ENCODE measurements around the gene CHST11. TPM values are rescaled to one million over a fixed set of nuclear protein-coding genes. Genes with fewer than 3 reads are reported as not detected.

Gene CHST11
- total and polyA plus RNA-seq, 9 of the 15 experiments (the other 6 are each of a cell fraction or from before 2014, with no cell fraction given) = 2.3 to 38.7 (median 15.0) TPM

GRCh38 chr12:104504146-104504545, 47.4 kb downstream of the CHST11 start:
- FAIRE-seq (no peak), ATAC-seq (no peak), DNase-seq (ENCODE audit: extremely low read depth in 1 of 4, low spot score in 3 of 4) (no peak)
- H3K27ac ChIP-seq (ENCODE audit: extremely low read depth, low read depth, low read length) = no peak overlapping the region
- peaks cover 0 to 5% of the 10 kb centered on the region in 2 experiments; a peak in 1 of 5 replicates for H3K4me1 ChIP-seq (replicated peaks in 1 of 2; ENCODE audit: control insufficient read depth in 2 of 2, insufficient read depth in 2 of 2, low read length in 2 of 2)
- no peak overlapping the region for H3K4me2 ChIP-seq (ENCODE audit: insufficient read depth, low read length)
- H4K20me1 ChIP-seq (replicated peaks; ENCODE audit: control insufficient read depth, insufficient read depth, low read length) = 0 out of 2 replicates have a peak, but pooled peaks cover 8% of the 10 kb centered on the region
- no peak overlapping the region for H3K4me3 ChIP-seq
- no peak overlapping the region for H2AFZ ChIP-seq (ENCODE audit: low read depth, low read length)
- H3K27me3 ChIP-seq (ENCODE audit: control insufficient read depth in 2 of 2, insufficient read depth in 2 of 2, low read length in 2 of 2) = no peaks in the 10 kb centered on the region
- in situ Hi-C loops (cut with MboI) (no loop called here), intact Hi-C loops (cut with micrococcal nuclease) (no loop called here)
- peaks cover 15% of the 10 kb centered on the region; the same call in 2 of the 3 replicates for H3K36me3 ChIP-seq (ENCODE audit: control insufficient read depth, insufficient read depth, low read length)
- peak overlapping the region in 1 of 2 experiments; percentile 15; a peak in 1 of 4 replicates for H3K9ac ChIP-seq (ENCODE audit: insufficient read depth in 1 of 2, low read depth in 2 of 2, low read length in 2 of 2)
- peaks cover 62% of the 10 kb centered on the region for H3K79me2 ChIP-seq (ENCODE audit: control insufficient read depth, insufficient read depth, low read length)
- TF ChIP-seq, protein P1, sequence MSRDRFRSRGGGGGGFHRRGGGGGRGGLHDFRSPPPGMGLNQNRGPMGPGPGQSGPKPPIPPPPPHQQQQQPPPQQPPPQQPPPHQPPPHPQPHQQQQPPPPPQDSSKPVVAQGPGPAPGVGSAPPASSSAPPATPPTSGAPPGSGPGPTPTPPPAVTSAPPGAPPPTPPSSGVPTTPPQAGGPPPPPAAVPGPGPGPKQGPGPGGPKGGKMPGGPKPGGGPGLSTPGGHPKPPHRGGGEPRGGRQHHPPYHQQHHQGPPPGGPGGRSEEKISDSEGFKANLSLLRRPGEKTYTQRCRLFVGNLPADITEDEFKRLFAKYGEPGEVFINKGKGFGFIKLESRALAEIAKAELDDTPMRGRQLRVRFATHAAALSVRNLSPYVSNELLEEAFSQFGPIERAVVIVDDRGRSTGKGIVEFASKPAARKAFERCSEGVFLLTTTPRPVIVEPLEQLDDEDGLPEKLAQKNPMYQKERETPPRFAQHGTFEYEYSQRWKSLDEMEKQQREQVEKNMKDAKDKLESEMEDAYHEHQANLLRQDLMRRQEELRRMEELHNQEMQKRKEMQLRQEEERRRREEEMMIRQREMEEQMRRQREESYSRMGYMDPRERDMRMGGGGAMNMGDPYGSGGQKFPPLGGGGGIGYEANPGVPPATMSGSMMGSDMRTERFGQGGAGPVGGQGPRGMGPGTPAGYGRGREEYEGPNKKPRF (IDR thresholded peaks at IDR 0.05; ENCODE audit: low read depth, low read length) = no peak
- TF ChIP-seq ZFP1 (CRISPR knock-in tag; IDR thresholded peaks at IDR 0.05) (no peak), MCM3 (IDR thresholded peaks at IDR 0.05) (no peak), DEAF1 (CRISPR knock-in tag; IDR thresholded peaks at IDR 0.05) (no peak), DIDO1 (tag; IDR thresholded peaks at IDR 0.05; ENCODE audit: low read depth) (no peak), POLR2AphosphoS5 (IDR thresholded peaks at IDR 0.05; ENCODE audit: control insufficient read depth, insufficient read depth, low read depth, low read length) (no peak), PHF8 (IDR thresholded peaks at IDR 0.05; ENCODE audit: borderline replicate concordance, low read length) (no peak), XRCC5 (IDR thresholded peaks at IDR 0.05; ENCODE audit: low read depth, low read length) (no peak), NCOR1 (IDR thresholded peaks at IDR 0.05) (no peak), ZNF75A (CRISPR knock-in tag; IDR thresholded peaks at IDR 0.05) (no peak), HES1 (IDR thresholded peaks at IDR 0.05; ENCODE audit: low read depth) (no peak), ZC3H11A (IDR thresholded peaks at IDR 0.05; ENCODE audit: low read depth, low read length) (no peak), CC2D1A (IDR thresholded peaks at IDR 0.05) (no peak), FOXK2 (conservative IDR thresholded peaks at IDR 0.05 in 1 of 2, IDR thresholded peaks at IDR 0.05 in 1 of 2; ENCODE audit: low read depth in 2 of 2) (no peak), KHSRP (IDR thresholded peaks at IDR 0.05) (no peak), ZFPM2 (CRISPR knock-in tag; IDR thresholded peaks at IDR 0.05) (no peak)
- TF ChIP-seq, protein P2, sequence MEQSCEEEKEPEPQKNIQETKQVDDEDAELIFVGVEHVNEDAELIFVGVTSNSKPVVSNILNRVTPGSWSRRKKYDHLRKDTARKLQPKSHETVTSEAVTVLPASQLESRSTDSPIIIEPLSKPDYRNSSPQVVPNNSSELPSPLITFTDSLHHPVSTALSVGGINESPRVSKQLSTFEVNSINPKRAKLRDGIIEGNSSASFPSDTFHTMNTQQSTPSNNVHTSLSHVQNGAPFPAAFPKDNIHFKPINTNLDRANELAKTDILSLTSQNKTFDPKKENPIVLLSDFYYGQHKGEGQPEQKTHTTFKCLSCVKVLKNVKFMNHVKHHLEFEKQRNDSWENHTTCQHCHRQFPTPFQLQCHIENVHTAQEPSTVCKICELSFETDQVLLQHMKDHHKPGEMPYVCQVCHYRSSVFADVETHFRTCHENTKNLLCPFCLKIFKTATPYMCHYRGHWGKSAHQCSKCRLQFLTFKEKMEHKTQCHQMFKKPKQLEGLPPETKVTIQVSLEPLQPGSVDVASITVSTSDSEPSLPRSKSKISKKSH (CRISPR knock-in tag; IDR thresholded peaks at IDR 0.05) = no peak
- 0 out of 2 replicates have a peak, but pooled peaks cover 5% of the 10 kb centered on the region for H3K9me3 ChIP-seq (replicated peaks; ENCODE audit: control insufficient read depth, insufficient read depth, low read depth, low read length)
- WGBS (ENCODE audit: insufficient coverage, low coverage, missing lambda C conversion rate) = 88% methylated on average over 9 of the region's 9 CpGs
- no TSS peak for BruUV-seq (replicated peaks)
- ChIA-PET CTCF (ENCODE audit: low intra/inter-chr PET ratio) (no interaction called here), POLR2A (interaction anchor here (0.9 kb wide), 1 partner anchor 11 kb away, joined by 3 read pairs; no protein-coding TSS in a partner anchor)
- H3K9me1 ChIP-seq (ENCODE audit: control insufficient read depth, insufficient read depth, low read length) = no peaks in the 10 kb centered on the region
